CD14-positive monocyte (primary cell): ENCODE data around the gene ZC3H13. TPM values are rescaled to one million over a fixed set of nuclear protein-coding genes. Genes with fewer than 3 reads are reported as not detected.

Experiments used
- DNase-seq, 3 donors: peaks; one replicate each; pipeline ENCODE4 v3.0.0-alpha.2; 2011 to 2022
- H2AFZ ChIP-seq: 2 replicates; pipeline ENCODE4 v1.6.0; 2012; ENCODE audit warnings: mild to moderate bottlenecking, low read depth, low read length, inconsistent platforms; ENCODE audit not compliant: insufficient read depth, poor library complexity, severe bottlenecking
- H3K27ac ChIP-seq, 2 donors: 1 replicate in 1 of 2; 2 replicates in 1 of 2; pipeline ENCODE4 v1.5.1; 2012 to 2013; ENCODE audit warnings: low read length in 2 of 2, control low read depth in 1 of 2, inconsistent platforms in 1 of 2, low read depth in 1 of 2, mild to moderate bottlenecking in 1 of 2
- H3K27me3 ChIP-seq, 2 donors: one replicate each; pipeline versions ENCODE4 v1.6.0 to v1.6.1; 2011 to 2013; ENCODE audit warnings: low read length in 2 of 2; ENCODE audit not compliant: control insufficient read depth in 2 of 2, insufficient read depth in 2 of 2
- H3K36me3 ChIP-seq, 2 donors: replicated peaks in 1 of 2; 1 replicate in 1 of 2; 2 replicates in 1 of 2; pipeline versions ENCODE4 v1.5.1 to v1.6.1; 2012 to 2013; ENCODE audit warnings: low read length in 2 of 2, control low read depth in 1 of 2, inconsistent platforms in 1 of 2, mild to moderate bottlenecking in 1 of 2; ENCODE audit not compliant: insufficient read depth in 2 of 2, control insufficient read depth in 1 of 2
- H3K4me1 ChIP-seq, 2 donors: 1 replicate in 1 of 2; 2 replicates in 1 of 2; pipeline versions ENCODE4 v1.5.1 to v1.6.1; 2012 to 2013; ENCODE audit warnings: low read length in 2 of 2, control low read depth in 1 of 2, inconsistent platforms in 1 of 2, mild to moderate bottlenecking in 1 of 2, moderate library complexity in 1 of 2; ENCODE audit not compliant: insufficient read depth in 2 of 2, control insufficient read depth in 1 of 2
- H3K4me2 ChIP-seq: replicated peaks from 2 replicates; pipeline ENCODE3; 2012; ENCODE audit warnings: low read length, moderate library complexity, mild to moderate bottlenecking; ENCODE audit not compliant: poor library complexity, severe bottlenecking; ENCODE audit errors: extremely low read depth
- H3K4me3 ChIP-seq, 3 experiments: fragments of 200-600 bp in 1 of 3; sonication (generic) in 1 of 3; replicated peaks in 1 of 3; 1 replicate in 2 of 3; 2 replicates in 1 of 3; pipeline ENCODE4 v1.5.1; 2011 to 2013; ENCODE audit warnings: low read length in 3 of 3, mild to moderate bottlenecking in 3 of 3, control low read depth in 2 of 3, low read depth in 2 of 3, inconsistent platforms in 1 of 3, moderate library complexity in 1 of 3
- H3K79me2 ChIP-seq: 2 replicates; pipeline ENCODE4 v1.6.0; 2012; ENCODE audit warnings: mild to moderate bottlenecking, control low read depth, inconsistent platforms, low read length, moderate library complexity; ENCODE audit not compliant: insufficient read depth
- H3K9ac ChIP-seq: 2 replicates; pipeline ENCODE4 v1.6.0; 2017; ENCODE audit warnings: low read length, mild to moderate bottlenecking; ENCODE audit not compliant: insufficient read depth, poor library complexity, severe bottlenecking
- H3K9me3 ChIP-seq, 2 donors: replicated peaks in 1 of 2; 1 replicate in 1 of 2; 2 replicates in 1 of 2; pipeline versions ENCODE4 v1.5.1 to v1.6.1; 2012 to 2013; ENCODE audit warnings: low read length in 2 of 2, control low read depth in 1 of 2; ENCODE audit not compliant: control insufficient read depth in 1 of 2, insufficient read depth in 1 of 2
- H4K20me1 ChIP-seq: 2 replicates; pipeline ENCODE4 v1.6.0; 2012; ENCODE audit warnings: mild to moderate bottlenecking, low read length, control low read depth, moderate library complexity; ENCODE audit not compliant: insufficient read depth
- H3K27ac Mint-ChIP-seq, 7 donors: one replicate each; pipeline ENCODE4 v1.8.0; 2020; ENCODE audit warnings: mild to moderate bottlenecking in 7 of 7, mixed read lengths in 7 of 7, moderate library complexity in 6 of 7, inconsistent platforms in 2 of 7
- H3K27me3 Mint-ChIP-seq, 3 donors: one replicate each; pipeline ENCODE4 v1.8.0; 2021 to 2022; ENCODE audit warnings: low read depth in 3 of 3, mild to moderate bottlenecking in 3 of 3, mixed read lengths in 3 of 3, moderate library complexity in 3 of 3, inconsistent platforms in 1 of 3
- H3K36me3 Mint-ChIP-seq, 2 donors: one replicate each; pipeline ENCODE4 v1.8.0; 2020; ENCODE audit warnings: mixed read lengths in 2 of 2, inconsistent platforms in 1 of 2, mild to moderate bottlenecking in 1 of 2
- H3K4me1 Mint-ChIP-seq: one replicate; pipeline ENCODE4 v1.8.0; 2020; ENCODE audit warnings: mild to moderate bottlenecking, mixed read lengths
- H3K4me3 Mint-ChIP-seq, 2 donors: one replicate each; pipeline ENCODE4 v1.8.0; 2020; ENCODE audit warnings: mild to moderate bottlenecking in 2 of 2, mixed read lengths in 2 of 2, moderate library complexity in 1 of 2
- H3K9me3 Mint-ChIP-seq, 7 donors: one replicate each; pipeline ENCODE4 v1.8.0; 2020 to 2022; ENCODE audit warnings: mixed read lengths in 7 of 7, mild to moderate bottlenecking in 6 of 7, moderate library complexity in 6 of 7, inconsistent platforms in 2 of 7
- WGBS: methylation state at CpG from one replicate; pipeline ENCODE4 v1.1.5; 2013; ENCODE audit warnings: missing lambda C conversion rate; ENCODE audit not compliant: insufficient coverage; 5-methylcytosine and 5-hydroxymethylcytosine counted together
- intact Hi-C, 2 donors: fragments of 100-400 bp; cut with micrococcal nuclease; formaldehyde crosslinking; loops; one replicate each; pipeline versions ENCODE4 v1.15.0 to v1.15.1; 2023
- polyA plus RNA-seq, 3 donors: library from polyadenylated mRNA; depleted of rRNA in 1 of 3; unstranded in 2 of 3; stranded (reverse) in 1 of 3; fragments of 300-500 nt in 2 of 3; fragments of >200 nt in 1 of 3; fragmentation: Illumina TruSeq in 2 of 3; gene quantifications; 1 replicate in 2 of 3; 2 replicates in 1 of 3; pipeline ENCODE4 v1.2.3, GENCODE V29; 2012 to 2021
- TF ChIP-seq, protein P1 (sequence below): fragments of 200-600 bp; IDR thresholded peaks from one replicate; pipeline ENCODE4 v1.8.0; 2022; ENCODE audit warnings: antibody characterized with exemption, mild to moderate bottlenecking

Gene ZC3H13
- polyA plus RNA-seq, 3 donors = 5.3 to 22.2 (median 9.7) TPM

DNA sequence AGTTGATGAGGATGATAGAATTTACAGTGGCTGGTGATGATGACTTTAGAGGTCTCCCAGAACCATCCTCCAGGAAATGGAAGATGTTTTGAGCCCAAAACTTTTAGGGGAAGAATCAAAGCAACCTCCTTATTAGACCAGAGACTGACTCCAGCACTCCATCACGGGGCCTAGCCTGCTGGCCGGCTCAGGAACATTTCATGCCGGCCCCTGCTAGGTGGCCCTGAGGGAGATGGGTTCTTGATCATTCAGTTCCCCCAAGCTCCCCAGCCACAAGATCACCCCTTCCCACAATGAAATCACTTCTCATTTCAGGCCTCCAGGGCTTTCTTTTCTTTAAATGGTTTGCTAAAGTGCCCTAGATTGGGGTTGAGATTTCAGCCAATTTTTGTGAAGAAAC lies 121.3 kb downstream of the ZC3H13 start:
- no peak for DNase-seq
- Mint-ChIP-seq H3K36me3 (peaks cover 0 to 2% of the 10 kb centered on the region in 2 donors), H3K4me3 (no peak overlapping the region), H3K4me1 (peaks cover 29% of the 10 kb centered on the region), H3K27me3 (peaks cover 1 to 10% (median 4%) of the 10 kb centered on the region in 3 donors), H3K27ac (no peak overlapping the region), H3K9me3 (peaks cover 0 to 3% (median 0%) of the 10 kb centered on the region in 7 donors)
- H3K4me3 ChIP-seq = no peak overlapping the region
- intact Hi-C loops = no loop called here
- H3K27me3 ChIP-seq = no peaks in the 10 kb centered on the region
- no peak overlapping the region for H2AFZ ChIP-seq
- TF ChIP-seq, protein P1, sequence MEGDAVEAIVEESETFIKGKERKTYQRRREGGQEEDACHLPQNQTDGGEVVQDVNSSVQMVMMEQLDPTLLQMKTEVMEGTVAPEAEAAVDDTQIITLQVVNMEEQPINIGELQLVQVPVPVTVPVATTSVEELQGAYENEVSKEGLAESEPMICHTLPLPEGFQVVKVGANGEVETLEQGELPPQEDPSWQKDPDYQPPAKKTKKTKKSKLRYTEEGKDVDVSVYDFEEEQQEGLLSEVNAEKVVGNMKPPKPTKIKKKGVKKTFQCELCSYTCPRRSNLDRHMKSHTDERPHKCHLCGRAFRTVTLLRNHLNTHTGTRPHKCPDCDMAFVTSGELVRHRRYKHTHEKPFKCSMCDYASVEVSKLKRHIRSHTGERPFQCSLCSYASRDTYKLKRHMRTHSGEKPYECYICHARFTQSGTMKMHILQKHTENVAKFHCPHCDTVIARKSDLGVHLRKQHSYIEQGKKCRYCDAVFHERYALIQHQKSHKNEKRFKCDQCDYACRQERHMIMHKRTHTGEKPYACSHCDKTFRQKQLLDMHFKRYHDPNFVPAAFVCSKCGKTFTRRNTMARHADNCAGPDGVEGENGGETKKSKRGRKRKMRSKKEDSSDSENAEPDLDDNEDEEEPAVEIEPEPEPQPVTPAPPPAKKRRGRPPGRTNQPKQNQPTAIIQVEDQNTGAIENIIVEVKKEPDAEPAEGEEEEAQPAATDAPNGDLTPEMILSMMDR = no peak
- no peak overlapping the region for H3K27ac ChIP-seq
- H3K36me3 ChIP-seq = no peaks in the 10 kb centered on the region
- H4K20me1 ChIP-seq = no peaks in the 10 kb centered on the region
- no CpG with 5 or more reads among the region's 3 CpGs for WGBS
- H3K9me3 ChIP-seq = no peaks in the 10 kb centered on the region
- no peak overlapping the region for H3K4me2 ChIP-seq
- no peaks in the 10 kb centered on the region for H3K79me2 ChIP-seq
- peaks cover 29 to 31% of the 10 kb centered on the region in 2 donors for H3K4me1 ChIP-seq
- H3K9ac ChIP-seq = no peak overlapping the region

DNA sequence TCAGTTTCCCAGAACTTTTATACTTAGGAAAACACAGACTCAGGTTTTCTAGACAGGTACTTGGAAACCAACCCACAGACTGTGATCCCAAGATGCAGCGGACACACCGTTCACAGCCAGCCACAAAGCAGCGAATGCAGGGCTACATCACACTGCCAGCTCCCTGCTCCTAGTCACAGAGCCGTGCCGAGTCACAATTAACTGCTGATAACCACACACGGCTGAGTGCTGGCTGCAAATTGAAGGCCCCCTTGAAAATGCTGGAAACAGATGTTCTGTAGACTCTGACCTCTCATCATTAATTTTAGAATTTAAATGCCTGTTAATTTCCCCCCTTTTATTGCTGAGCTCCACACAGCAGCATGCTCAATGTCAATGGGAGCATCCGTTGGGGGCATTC lies 122.4 kb downstream of the ZC3H13 start:
- no peak overlapping the region for H2AFZ ChIP-seq
- peaks cover 0 to 2% of the 10 kb centered on the region in 2 donors for H3K36me3 Mint-ChIP-seq
- TF ChIP-seq, protein P1 = no peak

More for the DNA sequence above, 122.4 kb downstream of the ZC3H13 start:
- no peaks in the 10 kb centered on the region for H3K79me2 ChIP-seq
- H3K27me3 ChIP-seq = no peaks in the 10 kb centered on the region
- H3K9ac ChIP-seq = no peak overlapping the region
- intact Hi-C loops = no loop called here
- H4K20me1 ChIP-seq = no peaks in the 10 kb centered on the region
- no peaks in the 10 kb centered on the region for H3K9me3 ChIP-seq
- no peak overlapping the region for H3K4me2 ChIP-seq
- peaks cover 0 to 3% (median 0%) of the 10 kb centered on the region in 7 donors for H3K9me3 Mint-ChIP-seq
- H3K27ac ChIP-seq = no peak overlapping the region
- no peak overlapping the region for H3K4me3 Mint-ChIP-seq
- no peak overlapping the region for H3K27ac Mint-ChIP-seq
- no peak overlapping the region for H3K4me3 ChIP-seq
- 98% methylated on average over 6 of the region's 7 CpGs for WGBS
- peaks cover 3 to 10% (median 3%) of the 10 kb centered on the region in 3 donors for H3K27me3 Mint-ChIP-seq
- peaks cover 29% of the 10 kb centered on the region for H3K4me1 Mint-ChIP-seq
- H3K4me1 ChIP-seq = peaks cover 29 to 31% of the 10 kb centered on the region in 2 donors
- DNase-seq = no peak
- no peaks in the 10 kb centered on the region for H3K36me3 ChIP-seq
